NCI-H82 treated with DMSO at 0.1 percent for 48 hours (cell line): ENCODE results near the gene SESN3.
A peak's percentile ranks its signal among the peaks of the same experiment; 100 is the strongest.
"Not testable (repeated sequence)": the region's sequence is repeated elsewhere in the genome, so short reads cannot be mapped to it uniquely, and the experiment has no call there.

ENCODE experiments used
- DNase-seq: peaks from one replicate; lab custom pipeline; 2025; ENCODE audit not compliant: unreplicated experiment; lab: John Stamatoyannopoulos, UW

SESN3 gene, protein sequence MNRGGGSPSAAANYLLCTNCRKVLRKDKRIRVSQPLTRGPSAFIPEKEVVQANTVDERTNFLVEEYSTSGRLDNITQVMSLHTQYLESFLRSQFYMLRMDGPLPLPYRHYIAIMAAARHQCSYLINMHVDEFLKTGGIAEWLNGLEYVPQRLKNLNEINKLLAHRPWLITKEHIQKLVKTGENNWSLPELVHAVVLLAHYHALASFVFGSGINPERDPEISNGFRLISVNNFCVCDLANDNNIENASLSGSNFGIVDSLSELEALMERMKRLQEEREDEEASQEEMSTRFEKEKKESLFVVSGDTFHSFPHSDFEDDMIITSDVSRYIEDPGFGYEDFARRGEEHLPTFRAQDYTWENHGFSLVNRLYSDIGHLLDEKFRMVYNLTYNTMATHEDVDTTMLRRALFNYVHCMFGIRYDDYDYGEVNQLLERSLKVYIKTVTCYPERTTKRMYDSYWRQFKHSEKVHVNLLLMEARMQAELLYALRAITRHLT

DNA sequence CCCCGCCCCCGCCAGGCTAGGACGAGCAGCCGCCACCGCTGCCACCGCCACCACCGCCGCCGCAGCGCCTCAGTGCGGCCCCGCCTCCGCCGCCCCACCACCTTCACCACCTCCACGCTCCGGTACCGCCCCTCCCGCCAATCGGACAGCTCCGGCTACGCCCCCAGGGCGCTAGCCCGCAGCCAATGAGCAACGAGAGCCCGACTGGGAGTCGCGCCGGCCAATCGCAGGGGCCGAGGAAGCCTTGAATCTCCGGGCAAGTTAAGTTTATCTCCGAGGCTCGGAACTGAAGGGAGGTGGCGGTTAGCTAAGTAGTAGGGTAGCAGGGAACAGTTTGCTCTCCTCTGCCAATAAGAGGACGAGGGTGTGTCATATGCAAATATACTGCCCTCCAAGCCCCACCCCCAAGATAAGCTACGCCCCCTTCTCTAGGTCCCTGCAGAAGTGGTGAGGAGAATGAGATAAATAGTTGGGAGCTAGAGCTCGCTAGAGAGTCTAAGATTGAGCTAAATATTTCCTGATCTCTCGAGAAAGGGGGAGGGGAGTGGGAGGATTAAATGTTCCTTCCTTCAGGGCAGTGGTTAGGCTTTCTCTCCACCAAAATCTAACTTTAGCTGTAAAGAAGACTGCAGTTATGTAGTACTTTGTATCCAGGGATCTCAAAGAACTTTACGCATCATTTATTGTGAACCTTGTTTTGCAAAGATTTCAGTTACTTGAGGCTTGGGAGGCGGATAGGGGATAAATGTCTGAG is at the start of gene SESN3:
Gene SESN3, minus strand, starts transcription at position 76 of the 754 bp plus-strand sequence. CDS start 342 bp downstream, outside the sequence.
- DNase-seq = peak; percentile 96

DNA sequence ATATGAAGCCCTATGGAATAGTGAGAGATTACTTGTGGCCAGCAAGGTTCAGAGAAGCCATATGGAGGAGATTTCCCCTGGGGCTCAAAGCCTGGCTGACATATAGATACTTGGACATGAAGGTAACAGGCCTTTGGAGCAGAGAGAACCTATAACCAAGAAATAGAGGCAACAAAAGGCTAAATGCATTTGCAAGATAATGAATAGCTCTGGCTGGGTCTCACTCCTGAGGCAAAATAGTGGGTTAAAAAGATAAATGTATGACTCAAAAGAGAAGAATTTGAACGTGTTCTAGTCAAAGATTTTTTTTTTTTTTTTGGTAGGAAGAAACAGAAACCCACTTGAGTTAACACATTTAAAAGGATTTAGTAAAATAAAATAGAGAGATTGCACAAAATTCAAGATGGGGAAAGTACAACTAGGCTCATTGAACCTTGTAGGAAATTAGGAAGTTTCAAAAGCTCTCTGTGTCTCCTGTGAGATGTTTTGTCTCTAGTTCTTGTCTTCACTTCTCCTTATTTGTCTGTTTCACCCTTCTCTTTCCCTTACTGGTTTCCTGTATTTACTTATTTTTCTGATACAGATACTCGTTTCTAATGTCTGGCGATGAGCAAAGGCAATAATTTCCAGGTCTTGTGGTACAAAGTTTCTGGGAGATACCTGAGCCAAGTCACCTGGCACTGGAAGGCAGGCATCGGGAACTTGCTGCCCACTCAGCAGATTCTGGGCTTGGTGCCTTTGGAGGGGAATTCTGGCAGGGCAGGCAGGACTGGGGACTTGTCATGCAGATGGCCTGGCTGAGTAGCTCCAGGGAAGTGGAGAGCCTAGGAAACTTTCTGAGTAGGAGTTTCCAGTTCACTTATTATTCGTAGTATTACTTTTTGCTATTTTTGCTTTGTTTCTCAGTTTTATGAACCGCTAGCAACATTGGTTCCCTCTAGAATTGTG is 49.2 kb upstream of the SESN3 start:
- peak; percentile 48 for DNase-seq

DNA sequence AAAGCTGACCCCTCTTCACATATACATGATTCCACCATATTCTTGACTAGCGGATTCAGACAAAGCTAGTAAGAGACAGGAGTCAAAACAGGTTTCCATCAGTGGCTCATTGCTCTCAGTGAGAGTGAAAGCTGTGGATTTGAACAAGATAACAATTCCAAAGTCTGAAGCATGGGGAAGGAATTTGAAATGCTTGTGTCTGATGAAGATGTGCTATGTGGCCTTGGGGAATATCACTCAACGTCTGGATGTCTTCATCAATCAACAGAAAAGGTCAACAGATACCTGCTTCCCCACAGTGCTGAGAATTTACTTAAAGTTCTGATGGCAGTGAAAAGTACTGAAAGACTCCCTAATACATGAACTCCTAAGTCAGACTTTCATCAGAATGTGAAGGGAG is 46.9 kb upstream of the SESN3 start:
- no peak for DNase-seq

DNA sequence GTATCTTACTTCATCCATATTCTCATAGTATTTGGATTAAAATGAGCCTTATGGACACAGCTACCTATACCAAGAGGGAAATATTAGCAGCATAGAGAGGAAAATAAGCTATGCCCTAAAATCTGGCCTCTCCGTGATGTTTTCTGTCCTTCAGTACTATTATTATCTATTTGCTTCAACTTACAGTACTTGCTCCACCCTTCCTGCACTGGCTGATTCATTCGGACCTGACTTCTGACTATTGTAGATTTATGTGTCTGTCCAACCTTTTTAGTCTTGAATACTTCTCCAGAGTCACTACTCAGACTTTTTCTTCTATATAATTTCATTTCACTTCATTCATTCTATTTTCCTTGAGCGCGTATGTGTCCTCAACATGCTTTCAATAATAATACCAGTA is 45.1 kb upstream of the SESN3 start:
- DNase-seq = no peak

DNA sequence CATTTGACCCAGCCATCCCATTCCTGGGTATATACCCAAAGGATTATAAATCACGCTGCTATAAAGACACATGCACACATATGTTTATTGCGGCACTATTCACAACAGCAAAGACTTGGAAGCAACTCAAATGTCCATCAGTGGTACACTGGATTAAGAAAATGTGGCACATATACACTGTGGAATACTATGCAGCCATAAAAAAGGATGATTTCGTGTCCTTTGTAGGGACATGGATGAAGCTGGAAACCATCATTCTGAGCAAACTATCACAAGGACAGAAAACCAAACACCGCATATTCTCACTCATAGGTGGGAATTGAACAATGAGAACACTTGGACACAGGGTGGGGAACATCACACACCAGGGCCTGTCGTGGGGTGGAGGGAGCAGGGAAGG is 42.6 kb upstream of the SESN3 start:
- DNase-seq = not testable (repeated sequence)

DNA sequence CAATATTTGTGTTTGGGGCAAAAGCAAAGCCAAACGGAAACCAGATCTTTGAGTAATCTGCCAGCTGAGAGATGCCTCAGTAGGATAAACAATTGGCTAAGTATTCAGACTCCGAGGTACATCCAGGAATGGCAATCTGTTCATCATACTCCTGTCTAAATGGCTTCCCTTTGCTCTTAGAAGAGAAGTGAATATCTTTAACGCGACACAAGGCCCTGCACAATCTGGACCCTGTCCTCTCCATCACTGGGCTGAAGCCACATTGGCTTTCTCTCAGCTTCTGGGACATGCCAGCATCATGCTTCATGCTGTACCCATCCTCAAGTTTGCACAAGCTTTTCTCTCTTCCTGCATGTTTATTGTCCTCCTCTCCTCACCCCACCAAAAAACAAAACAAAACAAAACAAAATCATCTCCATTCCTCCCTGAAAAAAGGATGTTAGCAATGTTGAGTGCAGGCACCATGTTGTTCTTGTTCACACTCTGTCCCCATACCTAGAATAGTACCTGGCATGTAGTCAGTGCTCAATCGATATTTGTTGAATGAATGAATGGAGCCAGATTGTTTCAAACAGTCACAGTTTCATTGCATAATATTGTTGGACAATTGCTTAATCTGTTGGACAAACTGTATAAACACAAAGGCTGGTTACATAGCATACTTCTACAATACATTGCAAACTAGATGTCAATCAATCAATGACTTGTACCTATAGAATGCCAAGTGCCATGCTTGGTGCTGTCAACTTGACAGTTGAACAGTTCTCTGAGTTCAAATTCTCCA is 38.2 kb upstream of the SESN3 start:
- DNase-seq = no peak

DNA sequence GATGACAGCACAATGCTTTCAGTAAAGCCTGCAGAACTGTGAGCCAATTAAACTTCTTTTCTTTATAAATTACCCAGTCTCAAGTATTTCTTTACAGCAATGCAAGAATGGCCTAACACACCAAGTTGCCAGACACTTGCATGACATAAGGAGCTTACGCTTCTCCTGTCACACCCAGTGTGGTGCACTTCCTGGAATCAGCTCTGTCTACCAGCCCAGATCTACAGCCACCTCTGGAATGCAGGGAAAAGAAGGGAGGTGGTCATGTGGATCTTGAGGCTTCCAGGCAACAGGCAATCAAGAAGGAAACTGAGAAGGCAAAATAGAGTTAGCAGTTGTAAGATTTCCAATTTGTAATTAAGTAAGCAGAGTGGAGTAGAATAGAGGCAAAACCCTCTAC is 37.4 kb upstream of the SESN3 start:
- no peak for DNase-seq

DNA sequence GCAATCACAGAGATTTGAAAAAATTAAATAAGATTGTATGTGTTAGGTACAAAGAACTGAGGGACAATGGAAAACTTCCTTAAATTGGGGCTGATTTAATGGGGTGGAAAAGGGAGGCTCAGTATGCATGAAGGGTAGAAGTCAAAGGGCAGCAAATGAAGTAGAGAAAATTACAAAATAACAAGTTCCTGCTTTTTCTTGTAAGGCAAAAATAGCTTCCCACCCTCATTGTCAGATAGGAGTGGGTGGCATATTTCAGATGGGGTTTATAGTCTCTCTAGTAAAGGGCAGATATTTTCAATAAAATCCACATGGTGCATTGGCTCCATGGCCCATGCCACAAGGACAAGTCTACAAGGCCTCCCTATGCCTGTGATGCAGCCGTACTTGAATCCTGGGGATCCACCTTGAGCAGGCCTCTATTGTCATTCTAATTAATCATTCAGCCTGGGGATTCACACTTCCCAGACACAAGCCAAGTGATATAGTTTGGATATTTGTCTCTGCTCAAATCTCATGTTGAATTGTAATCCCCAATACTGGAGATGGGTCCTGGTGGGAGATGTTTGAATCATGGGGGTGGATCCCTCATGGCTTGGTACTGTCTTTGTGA is 36.7 kb upstream of the SESN3 start:
- no peak for DNase-seq

DNA sequence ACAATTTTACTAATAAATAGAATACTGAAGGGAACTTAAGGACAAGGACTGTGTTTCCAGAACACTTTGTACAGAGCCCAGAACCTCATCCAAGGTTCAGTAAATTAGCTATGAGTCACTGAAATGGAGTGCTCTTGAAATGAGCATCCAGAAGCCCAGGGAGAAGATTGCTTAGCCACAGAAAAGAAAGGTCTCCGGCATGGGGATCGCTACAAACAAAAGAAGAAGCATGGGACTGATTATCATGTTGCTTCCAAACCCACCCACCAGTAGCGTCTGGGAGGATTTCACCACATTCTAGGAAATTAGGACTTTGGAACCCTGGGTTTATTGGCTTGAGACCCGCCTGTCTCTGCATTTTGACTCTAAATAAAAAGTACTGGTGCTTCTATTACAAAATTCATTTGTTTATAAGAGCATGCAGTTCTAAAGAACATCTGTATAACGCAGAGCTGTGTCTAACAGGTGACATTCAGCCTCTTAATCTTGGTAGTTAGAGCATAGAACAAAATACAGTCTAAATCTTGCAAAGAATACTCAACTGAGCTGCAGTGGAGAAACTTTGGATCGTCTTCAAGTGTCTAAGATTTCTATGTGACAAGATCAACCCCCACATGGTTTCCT is 35.9 kb upstream of the SESN3 start:
- no peak for DNase-seq

DNA sequence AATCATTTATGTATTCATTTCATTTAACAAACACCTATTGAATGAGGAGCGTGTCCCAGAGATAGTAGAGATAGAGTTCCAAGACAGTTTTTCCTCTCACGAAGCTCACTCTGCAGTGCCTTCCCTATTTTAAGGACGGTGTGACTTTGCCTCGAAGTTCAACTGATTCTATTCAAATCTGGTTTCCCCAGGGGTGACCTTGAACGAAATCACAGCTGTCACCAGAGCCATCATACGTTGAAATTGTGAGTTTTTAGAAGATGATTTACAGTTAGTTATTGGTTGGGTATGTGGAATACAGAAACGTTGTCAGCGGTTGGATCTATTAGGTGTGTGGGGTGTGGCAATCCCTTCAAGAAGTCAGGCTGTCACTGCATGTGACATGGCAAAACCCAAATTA is 33.9 kb upstream of the SESN3 start:
- DNase-seq = no peak

DNA sequence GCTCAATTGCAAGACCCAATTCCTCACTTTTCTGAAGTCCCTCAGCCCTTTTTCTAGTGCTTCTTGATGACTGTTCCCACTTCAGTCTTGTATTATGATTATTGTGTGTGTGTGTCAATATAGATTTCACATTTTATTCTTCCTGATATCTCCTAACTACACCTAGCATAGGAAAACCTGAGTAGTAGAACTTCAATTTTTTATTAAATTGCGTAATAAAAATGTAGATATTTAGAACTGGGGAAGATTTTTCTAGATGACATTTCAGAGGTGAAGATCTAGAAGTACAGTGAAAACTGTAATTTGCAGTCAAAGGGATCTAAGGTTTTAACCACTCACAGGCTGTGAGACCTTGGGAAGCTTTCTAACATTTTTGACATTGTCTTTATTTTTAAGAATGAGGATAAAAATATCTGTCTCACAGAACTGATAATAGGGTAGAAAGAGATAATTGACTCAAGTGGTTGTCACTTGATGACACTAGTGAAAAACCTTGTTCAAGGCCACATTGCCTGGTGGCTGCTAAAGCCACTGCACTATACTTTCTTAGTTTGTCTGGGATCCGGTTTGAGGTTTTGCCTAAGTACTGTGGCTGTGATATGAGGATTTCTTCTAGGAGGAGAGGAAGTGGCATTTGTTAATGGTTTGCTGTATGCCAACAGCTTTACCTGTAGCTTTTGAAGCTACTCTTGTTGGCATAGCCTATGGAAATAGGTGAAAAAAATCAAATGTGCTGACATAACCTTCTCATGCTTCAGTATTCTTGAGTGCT is 32.2 kb upstream of the SESN3 start:
- DNase-seq = no peak

DNA sequence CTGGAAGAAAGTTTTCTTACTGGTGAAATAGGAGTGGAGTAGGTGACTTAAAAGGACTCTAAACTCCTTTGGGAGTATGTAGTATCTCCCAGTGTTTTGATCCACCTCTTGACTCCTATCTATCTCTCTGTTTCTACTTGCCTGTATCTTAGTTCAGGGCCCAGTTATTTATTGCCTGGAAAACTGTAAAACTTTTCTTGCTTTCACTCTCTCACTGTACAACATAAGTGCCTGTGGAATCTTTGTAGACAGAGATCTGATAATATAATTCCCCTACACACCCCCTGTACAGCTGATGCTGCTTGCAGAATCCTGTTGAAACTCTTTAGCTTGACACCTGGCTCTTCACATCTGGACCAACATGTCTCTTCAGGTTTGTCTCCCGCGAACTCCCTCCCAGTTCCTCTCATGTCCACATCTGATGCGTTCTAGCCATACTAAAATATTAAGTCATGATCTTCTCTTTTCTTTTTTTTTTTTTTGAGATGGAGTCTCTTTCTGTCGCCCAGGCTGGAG is 26.5 kb upstream of the SESN3 start:
- no peak for DNase-seq

DNA sequence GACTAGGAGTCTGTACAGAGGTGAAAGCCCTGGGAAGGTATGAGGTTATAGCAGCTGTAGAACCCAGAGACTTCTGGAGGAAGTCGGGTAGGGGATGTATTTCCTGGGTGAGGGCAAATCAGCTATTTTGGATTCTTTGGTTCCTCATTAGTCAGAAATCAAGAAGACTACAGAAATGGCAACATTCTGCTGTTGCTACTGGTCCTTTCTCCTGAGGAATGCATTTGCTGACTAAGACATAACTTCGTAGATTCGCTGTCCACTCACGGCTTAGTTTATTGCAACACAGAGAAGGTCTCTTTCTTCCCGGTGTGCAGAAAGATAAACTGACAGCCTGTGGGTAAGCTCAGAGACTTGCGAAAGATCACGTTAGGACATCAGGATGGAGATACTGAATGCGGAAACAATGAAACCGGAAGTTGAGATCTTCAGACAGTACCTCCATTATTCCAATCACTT is 25.3 kb upstream of the SESN3 start:
- DNase-seq = no peak

DNA sequence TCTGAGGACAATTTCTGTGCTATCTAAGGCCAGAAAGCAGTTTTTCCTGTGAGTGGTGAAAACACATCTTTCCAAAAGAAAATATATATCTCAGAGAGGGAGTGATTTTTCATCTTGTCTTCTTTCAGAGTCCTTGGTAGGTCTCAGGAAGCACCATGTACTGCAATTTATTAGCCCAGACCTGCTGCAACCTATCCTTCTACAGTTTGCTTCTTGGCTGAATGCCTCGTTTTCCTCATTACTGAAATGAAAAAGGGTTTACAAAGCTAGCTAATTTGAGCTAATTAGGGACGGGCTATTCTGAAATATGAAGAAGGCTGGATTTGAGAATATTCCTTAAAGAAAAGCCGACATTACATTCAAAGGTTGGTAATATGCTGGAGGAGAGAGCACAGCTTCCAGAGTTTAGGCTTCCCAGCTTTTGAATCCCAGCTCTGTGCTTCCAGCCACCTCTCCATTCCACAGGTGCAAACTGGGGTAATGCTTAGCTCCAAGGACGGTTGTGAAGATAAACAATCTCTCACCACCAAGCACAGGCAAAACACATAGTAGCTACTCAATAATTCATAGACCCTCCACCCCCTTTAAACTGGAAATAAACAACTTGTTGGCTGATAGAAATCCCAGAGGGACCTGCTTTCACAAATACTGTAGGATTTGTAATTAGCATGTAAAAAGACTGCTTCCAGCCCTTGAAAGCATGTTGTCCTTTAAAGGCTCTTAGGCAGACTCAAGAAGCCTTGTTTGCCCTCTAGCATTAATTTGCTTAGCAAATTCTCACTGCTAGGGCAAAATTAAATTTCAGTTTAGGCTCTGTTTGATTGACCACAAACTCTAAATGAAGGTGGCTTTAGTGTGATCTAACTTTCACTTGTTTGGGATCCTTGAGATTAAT is 24.5 kb upstream of the SESN3 start:
- no peak for DNase-seq

DNA sequence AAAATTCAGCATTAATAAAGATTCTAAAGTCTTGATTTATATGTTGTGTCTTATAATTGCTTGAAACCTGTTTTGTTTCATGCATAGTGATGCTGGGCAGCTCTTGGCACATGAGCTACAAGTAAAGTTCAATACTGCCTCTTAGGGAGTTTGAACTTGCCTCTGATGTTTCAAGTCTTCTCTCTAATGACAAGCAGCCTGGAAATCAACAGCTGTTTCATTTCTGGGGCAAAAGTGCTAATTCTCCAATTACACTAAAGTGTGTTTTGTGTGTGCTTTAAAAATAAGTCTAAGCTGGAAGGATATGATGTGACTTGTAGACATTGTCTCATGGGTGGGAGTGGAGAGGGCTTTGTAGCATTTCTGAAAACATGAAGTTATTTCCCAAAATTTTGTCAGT is 23.7 kb upstream of the SESN3 start:
- no peak for DNase-seq

DNA sequence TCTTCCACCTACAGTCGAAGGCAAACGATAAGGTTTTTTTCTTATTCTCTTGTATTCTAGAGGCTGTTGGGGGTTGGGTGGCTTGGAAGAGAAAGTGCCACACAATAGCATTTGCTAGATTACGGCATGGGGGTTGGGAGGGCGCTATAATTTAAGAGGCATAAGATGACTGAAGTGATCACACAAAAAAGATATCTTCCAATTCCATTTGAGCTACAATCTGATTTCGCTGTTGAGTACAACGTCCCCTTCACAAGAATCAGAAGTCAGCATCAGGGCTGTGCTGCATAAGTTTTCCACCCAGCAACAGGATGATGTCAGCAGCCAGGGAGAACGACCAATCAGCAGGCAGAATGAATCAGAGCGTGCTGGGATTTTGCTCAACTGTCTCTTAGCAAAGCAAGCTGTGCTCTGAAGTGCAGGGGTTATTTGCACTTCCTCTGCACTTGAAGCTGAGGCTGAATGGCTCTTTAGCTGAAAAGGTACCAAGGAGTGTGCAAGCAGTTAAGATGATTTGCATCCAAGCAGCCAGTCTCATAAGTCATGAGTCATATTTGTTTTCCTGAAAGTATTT is 23.2 kb upstream of the SESN3 start:
- DNase-seq = peak; percentile 69

DNA sequence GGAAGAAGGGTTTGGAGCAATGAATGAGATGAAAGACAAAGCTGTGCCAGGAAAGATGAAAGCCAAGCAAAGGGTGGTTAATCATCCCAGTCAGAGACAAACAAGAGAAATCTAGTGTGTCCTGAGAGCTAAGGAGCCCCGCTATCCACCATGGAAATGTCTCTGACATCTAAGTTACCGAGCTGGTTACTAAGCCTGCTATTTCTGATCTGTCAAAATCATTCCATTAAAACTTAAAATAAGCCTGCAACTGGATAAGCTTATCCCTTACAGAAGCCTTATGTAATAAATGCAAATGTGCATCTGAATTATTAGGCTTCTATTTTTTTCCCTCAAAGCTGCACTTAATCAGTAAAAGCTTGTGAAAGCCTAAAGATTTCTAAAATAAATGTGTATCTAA is 22.1 kb upstream of the SESN3 start:
- DNase-seq = no peak
